Suprapubic skin (tissue), 4 donors: ENCODE data around the gene ASXL3. TPM values are rescaled to one million over a fixed set of nuclear protein-coding genes. Genes with fewer than 3 reads are reported as not detected.

Experiments used
- DNase-seq, 2 donors: peaks; one replicate each; pipeline ENCODE4 v3.0.0-alpha.2; 2019; ENCODE audit warnings: low spot score in 2 of 2
- H3K27ac ChIP-seq: fragments of 200-600 bp; sonication (generic); one replicate; pipeline ENCODE4 v1.5.1; 2019
- H3K27me3 ChIP-seq: fragments of 200-600 bp; sonication (generic); one replicate; pipeline ENCODE4 v1.5.1; 2019
- H3K36me3 ChIP-seq: fragments of 200-600 bp; sonication (generic); one replicate; pipeline ENCODE4 v1.5.1; 2019
- H3K4me1 ChIP-seq: fragments of 200-600 bp; sonication (generic); one replicate; pipeline ENCODE4 v1.5.1; 2019
- H3K4me3 ChIP-seq: fragments of 200-600 bp; sonication (generic); one replicate; pipeline ENCODE4 v1.5.1; 2019; ENCODE audit warnings: mild to moderate bottlenecking
- H3K9me3 ChIP-seq: fragments of 200-600 bp; sonication (generic); one replicate; pipeline ENCODE4 v1.5.1; 2019
- CTCF ChIP-seq, 2 donors: fragments of 200-600 bp in 1 of 2; fragments of 450-650 bp in 1 of 2; sonication (generic) in 1 of 2; IDR thresholded peaks; one replicate each; pipeline ENCODE4 v1.5.1; 2016 to 2019; ENCODE audit warnings: antibody characterized with exemption in 2 of 2, mild to moderate bottlenecking in 1 of 2, moderate library complexity in 1 of 2
- EP300 ChIP-seq: sonication (generic); formaldehyde crosslinking; IDR thresholded peaks from one replicate; pipeline ENCODE4 v1.6.1; 2017; ENCODE audit warnings: antibody characterized with exemption
- POLR2A ChIP-seq, 2 donors: fragments of 450-650 bp; IDR thresholded peaks; one replicate each; pipeline ENCODE4 v1.6.1; 2017; ENCODE audit warnings: antibody characterized with exemption in 2 of 2, mild to moderate bottlenecking in 2 of 2, moderate library complexity in 2 of 2
- POLR2AphosphoS5 ChIP-seq, 3 donors: sonication (generic); formaldehyde crosslinking; IDR thresholded peaks; one replicate each; pipeline ENCODE4 v1.6.1; 2017; ENCODE audit warnings: antibody characterized with exemption in 3 of 3
- WGBS: methylation state at CpG from one replicate; pipeline ENCODE4 v1.1.5; 2018; 5-methylcytosine and 5-hydroxymethylcytosine counted together
- total RNA-seq, 4 donors: library from RNA; depleted of rRNA; stranded (reverse); fragments of >200 nt; gene quantifications; one replicate each; pipeline ENCODE4 v1.1.0, GENCODE V29; 2016

Gene ASXL3
- total RNA-seq, 4 donors from 2014 or later, result 0.10 to 2.0 (median 0.70) TPM

- DNase-seq, result no peak
- 91% methylated on average over 3 of the region's 3 CpGs for WGBS
- TF ChIP-seq POLR2AphosphoS5 (IDR thresholded peaks at IDR 0.05), result no peak
- TF ChIP-seq CTCF (IDR thresholded peaks at IDR 0.05), result no peak
- no peak for TF ChIP-seq EP300
- no peak for TF ChIP-seq POLR2A (IDR thresholded peaks at IDR 0.05)
- Histone ChIP-seq H3K4me1 (no peaks in the 10 kb centered on the region), H3K9me3 (no peaks in the 10 kb centered on the region), H3K27me3 (no peaks in the 10 kb centered on the region), H3K27ac (no peak overlapping the region), H3K4me3 (no peak overlapping the region), H3K36me3 (no peaks in the 10 kb centered on the region)
Observed at GRCh38 chr18:33627114-33627513, 49.1 kb downstream of the ASXL3 start.

- WGBS, result 73% methylated on average over 1 of the region's 1 CpG
- no peak for DNase-seq
- H3K36me3 ChIP-seq, result no peaks in the 10 kb centered on the region
Observed at GRCh38 chr18:33630476-33630875, 52.5 kb downstream of the ASXL3 start.

GRCh38 chr18:33641141-33641540, 63.1 kb downstream of the ASXL3 start:
- Histone ChIP-seq H3K27ac (no peak overlapping the region), H3K4me3 (no peak overlapping the region), H3K4me1 (no peaks in the 10 kb centered on the region), H3K27me3 (no peaks in the 10 kb centered on the region), H3K9me3 (no peaks in the 10 kb centered on the region), H3K36me3 (no peaks in the 10 kb centered on the region)
- no peak for DNase-seq
- WGBS, result 73% methylated on average over 3 of the region's 3 CpGs
- TF ChIP-seq CTCF (IDR thresholded peaks at IDR 0.05) (no peak), POLR2A (IDR thresholded peaks at IDR 0.05) (no peak), POLR2AphosphoS5 (IDR thresholded peaks at IDR 0.05) (no peak), EP300 (no peak)

More at GRCh38 chr18:33630476-33630875, 52.5 kb downstream of the ASXL3 start:
- TF ChIP-seq EP300 (no peak), CTCF (IDR thresholded peaks at IDR 0.05) (no peak), POLR2AphosphoS5 (IDR thresholded peaks at IDR 0.05) (no peak), POLR2A (IDR thresholded peaks at IDR 0.05) (no peak)
- Histone ChIP-seq H3K4me3 (no peak overlapping the region), H3K27me3 (no peaks in the 10 kb centered on the region), H3K27ac (no peak overlapping the region), H3K9me3 (no peaks in the 10 kb centered on the region), H3K4me1 (no peaks in the 10 kb centered on the region)

GRCh38 chr18:33644494-33644893, 66.5 kb downstream of the ASXL3 start:
- TF ChIP-seq POLR2AphosphoS5 (IDR thresholded peaks at IDR 0.05), result no peak
- TF ChIP-seq CTCF (IDR thresholded peaks at IDR 0.05), result no peak
- no peak for TF ChIP-seq POLR2A (IDR thresholded peaks at IDR 0.05)
- TF ChIP-seq EP300, result no peak
- no peaks in the 10 kb centered on the region for H3K27me3 ChIP-seq
- WGBS, result 72% methylated on average over 2 of the region's 2 CpGs
- H3K36me3 ChIP-seq, result no peaks in the 10 kb centered on the region
- no peaks in the 10 kb centered on the region for H3K4me1 ChIP-seq
- H3K4me3 ChIP-seq, result no peak overlapping the region
- DNase-seq, result no peak
- no peak overlapping the region for H3K27ac ChIP-seq
- H3K9me3 ChIP-seq, result no peaks in the 10 kb centered on the region

GRCh38 chr18:33647365-33647764, 69.3 kb downstream of the ASXL3 start:
- H3K36me3 ChIP-seq, result no peaks in the 10 kb centered on the region
- TF ChIP-seq CTCF (IDR thresholded peaks at IDR 0.05), result no peak
- TF ChIP-seq POLR2AphosphoS5 (IDR thresholded peaks at IDR 0.05), result no peak
- TF ChIP-seq EP300, result no peak
- no peak for TF ChIP-seq POLR2A (IDR thresholded peaks at IDR 0.05)
- no peak overlapping the region for H3K4me3 ChIP-seq
- H3K4me1 ChIP-seq, result no peaks in the 10 kb centered on the region
- H3K27me3 ChIP-seq, result no peaks in the 10 kb centered on the region
- 83% methylated on average over 1 of the region's 1 CpG for WGBS
- no peaks in the 10 kb centered on the region for H3K9me3 ChIP-seq
- no peak for DNase-seq
- no peak overlapping the region for H3K27ac ChIP-seq
